IPS-18a (cell line): Measurements from ENCODE around the gene LUC7L.
"Not testable (repeated sequence)": the region's sequence is repeated elsewhere in the genome, so short reads cannot be mapped to it uniquely, and the experiment has no call there.

Experiments used
- H3K27ac ChIP-seq: one replicate; pipeline ENCODE4 v1.5.1; 2013; ENCODE audit warnings: low read length
- H3K27me3 ChIP-seq: one replicate; pipeline ENCODE4 v1.6.1; 2013; ENCODE audit warnings: mild to moderate bottlenecking, low read length; ENCODE audit not compliant: control insufficient read depth, insufficient read depth
- H3K36me3 ChIP-seq: one replicate; pipeline ENCODE4 v1.6.1; 2013; ENCODE audit warnings: low read depth, low read length; ENCODE audit not compliant: control insufficient read depth
- H3K4me1 ChIP-seq: one replicate; pipeline ENCODE4 v1.6.1; 2013; ENCODE audit warnings: low read depth, low read length; ENCODE audit not compliant: control insufficient read depth
- H3K4me3 ChIP-seq: one replicate; pipeline ENCODE4 v1.5.1; 2013; ENCODE audit warnings: low read length
- H3K9ac ChIP-seq: one replicate; pipeline ENCODE4 v1.6.1; 2013; ENCODE audit warnings: mild to moderate bottlenecking, low read length, moderate library complexity
- H3K9me3 ChIP-seq: one replicate; pipeline ENCODE4 v1.6.1; 2013; ENCODE audit warnings: low read depth, low read length; ENCODE audit not compliant: control insufficient read depth

The LUC7L gene

DNA sequence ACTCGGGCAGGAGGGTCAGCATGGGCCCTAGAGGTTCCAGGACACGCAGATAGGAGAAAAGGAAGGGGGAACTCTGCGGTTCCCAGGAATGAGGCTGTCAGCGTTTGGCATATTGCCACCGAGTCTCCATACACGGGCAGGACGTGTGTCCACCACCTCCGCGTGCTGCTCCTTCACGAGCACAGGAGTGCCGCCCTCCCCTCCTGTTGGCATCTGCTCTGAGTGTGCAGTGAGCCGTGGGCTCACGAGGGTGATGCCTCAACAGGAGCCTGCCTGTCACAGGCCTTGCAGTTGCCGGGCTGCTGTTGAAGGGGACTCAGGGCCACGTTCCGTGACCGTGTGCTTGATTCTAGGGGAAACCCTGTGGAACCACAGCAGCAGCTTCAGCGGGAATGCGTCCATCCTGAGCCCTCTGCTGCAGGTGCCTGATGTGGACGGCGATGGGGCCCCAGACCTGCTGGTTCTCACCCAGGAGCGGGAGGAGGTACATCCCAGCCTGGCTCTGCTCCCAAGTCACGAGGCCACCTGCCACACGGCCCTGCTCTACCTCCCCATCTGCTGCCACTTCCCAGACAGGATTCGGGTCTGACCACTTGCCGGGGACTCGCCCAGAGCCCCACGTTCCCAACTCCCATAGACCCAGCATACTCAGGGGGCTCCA, 31.9 kb upstream of the LUC7L start:
- Histone ChIP-seq H3K27ac (no peak overlapping the region), H3K9me3 (no peaks in the 10 kb centered on the region), H3K9ac (no peak overlapping the region), H3K36me3 (peaks cover 17% of the 10 kb centered on the region), H3K4me1 (no peaks in the 10 kb centered on the region), H3K27me3 (no peaks in the 10 kb centered on the region), H3K4me3 (no peak overlapping the region)

DNA sequence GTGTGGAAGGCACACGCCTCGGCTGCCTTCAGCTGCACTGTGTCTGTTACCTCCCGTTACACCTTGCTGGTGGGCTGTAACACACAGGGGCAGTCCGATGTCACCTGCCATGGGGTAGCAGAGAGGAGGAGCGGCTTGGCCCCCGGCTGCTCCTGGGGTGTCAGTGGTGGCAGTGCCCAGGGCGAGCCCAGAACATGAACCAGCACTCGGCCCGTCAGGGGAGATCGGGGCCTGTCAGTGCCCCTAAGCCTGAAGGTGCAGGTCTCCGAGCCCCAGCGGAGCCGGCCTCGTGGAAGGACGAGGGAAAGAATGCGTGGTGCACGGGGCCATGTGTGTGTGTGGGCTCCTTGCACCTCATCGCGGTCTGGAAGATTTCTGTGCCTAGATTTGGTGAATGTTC, 31.1 kb upstream of the LUC7L start:
- peaks cover 23% of the 10 kb centered on the region for H3K36me3 ChIP-seq
- H3K9me3 ChIP-seq: no peaks in the 10 kb centered on the region
- no peak overlapping the region for H3K27ac ChIP-seq
- no peak overlapping the region for H3K9ac ChIP-seq
- no peak overlapping the region for H3K4me3 ChIP-seq
- no peaks in the 10 kb centered on the region for H3K27me3 ChIP-seq
- H3K4me1 ChIP-seq: no peaks in the 10 kb centered on the region

DNA sequence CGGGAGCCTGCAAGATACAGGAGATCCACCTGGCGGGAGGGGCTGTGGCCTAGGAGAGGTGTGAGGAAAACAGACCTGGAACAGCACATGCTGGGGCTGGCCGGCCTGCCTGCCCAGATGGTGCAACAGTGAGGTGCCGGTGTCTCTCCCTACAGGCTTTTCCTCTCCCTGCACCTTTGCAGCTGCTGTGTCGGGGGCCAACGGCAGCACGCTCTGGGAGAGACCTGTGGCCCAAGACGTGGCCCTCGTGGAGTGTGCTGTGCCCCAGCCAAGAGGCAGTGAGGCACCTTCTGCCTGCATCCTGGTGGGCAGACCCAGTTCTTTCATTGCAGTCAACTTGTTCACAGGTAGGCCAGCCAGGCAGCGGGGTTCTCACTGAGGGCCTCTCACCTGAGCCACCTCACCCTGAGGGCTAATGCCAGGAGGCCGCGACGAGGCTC, 30.6 kb upstream of the LUC7L start:
- Histone ChIP-seq H3K27me3 (no peaks in the 10 kb centered on the region), H3K36me3 (peaks cover 27% of the 10 kb centered on the region), H3K9ac (no peak overlapping the region), H3K27ac (no peak overlapping the region), H3K9me3 (no peaks in the 10 kb centered on the region), H3K4me3 (no peak overlapping the region), H3K4me1 (no peaks in the 10 kb centered on the region)

DNA sequence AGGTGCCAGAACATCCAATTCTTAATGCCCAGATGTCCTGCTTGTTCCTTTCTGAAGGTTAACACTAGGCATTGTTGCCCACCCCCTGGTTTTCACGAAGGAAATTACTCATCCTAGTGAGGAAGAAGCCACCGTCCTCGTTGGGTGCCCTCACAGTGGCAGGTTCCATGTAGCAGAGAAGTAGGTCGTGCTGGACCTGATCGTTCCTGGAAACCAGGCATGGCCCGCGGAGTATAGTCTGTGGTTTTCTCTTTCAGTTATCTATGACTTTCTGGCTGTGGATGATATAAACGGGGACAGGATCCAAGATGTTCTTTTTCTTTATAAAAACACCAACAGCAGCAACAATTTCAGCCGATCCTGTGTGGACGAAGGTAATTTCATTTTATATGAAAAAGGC, 30.0 kb upstream of the LUC7L start:
- no peak overlapping the region for H3K4me3 ChIP-seq
- H3K9me3 ChIP-seq: no peaks in the 10 kb centered on the region
- H3K27me3 ChIP-seq: no peaks in the 10 kb centered on the region
- H3K27ac ChIP-seq: no peak overlapping the region
- no peak overlapping the region for H3K9ac ChIP-seq
- H3K36me3 ChIP-seq: peaks cover 31% of the 10 kb centered on the region
- H3K4me1 ChIP-seq: no peaks in the 10 kb centered on the region

DNA sequence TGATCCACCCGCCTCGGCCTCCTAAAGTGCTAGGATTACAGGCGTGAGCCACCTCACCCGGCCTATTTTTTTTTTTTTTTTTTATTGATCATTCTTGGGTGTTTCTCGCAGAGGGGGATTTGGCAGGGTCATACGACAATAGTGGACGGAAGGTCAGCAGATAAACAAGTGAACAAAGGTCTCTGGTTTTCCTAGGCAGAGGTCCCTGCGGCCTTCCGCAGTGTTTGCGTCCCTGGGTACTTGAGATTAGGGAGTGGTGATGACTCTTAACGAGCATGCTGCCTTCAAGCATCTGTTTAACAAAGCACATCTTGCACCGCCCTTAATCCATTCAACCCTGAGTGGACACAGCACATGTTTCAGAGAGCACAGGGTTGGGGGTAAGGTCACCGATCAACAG, 28.8 kb upstream of the LUC7L start:
- not testable (repeated sequence) for H3K27me3 ChIP-seq, H3K9ac ChIP-seq, H3K4me3 ChIP-seq, H3K9me3 ChIP-seq, H3K27ac ChIP-seq, H3K4me1 ChIP-seq
- peaks cover 30% of the 10 kb centered on the region for H3K36me3 ChIP-seq

DNA sequence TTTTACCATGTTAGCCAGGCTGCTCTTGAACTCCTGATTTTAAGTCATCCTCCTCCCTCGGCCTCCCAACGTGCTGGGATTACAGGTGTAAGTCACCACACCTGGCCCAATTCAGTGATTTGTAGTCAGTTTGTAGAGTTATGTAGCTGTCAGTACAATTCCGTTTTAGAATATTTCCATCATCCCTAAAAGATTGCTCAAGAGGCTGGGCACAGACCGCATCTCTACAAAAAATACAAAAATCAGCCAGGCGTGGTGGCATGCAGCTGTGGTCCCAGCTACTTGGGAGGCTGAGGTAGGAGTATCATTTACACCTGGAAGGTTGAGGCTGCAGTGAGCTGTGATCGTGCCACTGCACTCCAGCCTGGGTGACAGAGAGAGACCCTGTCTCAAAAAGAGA, 25.9 kb upstream of the LUC7L start:
- Histone ChIP-seq H3K9me3 (no peaks in the 10 kb centered on the region), H3K4me1 (no peaks in the 10 kb centered on the region), H3K9ac (no peak overlapping the region), H3K27me3 (no peaks in the 10 kb centered on the region), H3K27ac (no peak overlapping the region), H3K4me3 (no peak overlapping the region), H3K36me3 (peaks cover 22% of the 10 kb centered on the region)

DNA sequence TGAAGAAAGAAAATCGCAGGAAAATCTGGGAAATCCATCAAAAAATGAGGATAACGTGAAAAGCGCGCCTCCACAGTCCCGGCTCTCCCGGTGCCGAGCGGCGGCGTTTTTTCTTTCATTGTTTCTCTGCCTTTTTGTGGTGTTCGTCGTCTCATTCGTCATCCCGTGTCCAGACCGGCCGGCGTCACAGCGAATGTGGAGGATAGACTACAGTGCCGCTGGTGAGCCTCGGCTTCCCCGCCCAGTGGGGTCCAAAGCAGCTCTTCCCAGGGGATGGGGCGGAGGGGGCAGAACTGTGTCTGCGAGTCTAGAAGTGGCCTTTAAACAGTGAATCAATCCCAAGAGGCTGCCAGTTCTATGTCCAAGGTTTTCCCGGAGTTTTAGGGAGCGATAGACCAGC, 25.2 kb upstream of the LUC7L start:
- H3K27me3 ChIP-seq: no peaks in the 10 kb centered on the region
- peaks cover 22% of the 10 kb centered on the region for H3K36me3 ChIP-seq
- H3K9me3 ChIP-seq: no peaks in the 10 kb centered on the region
- no peak overlapping the region for H3K27ac ChIP-seq
- no peaks in the 10 kb centered on the region for H3K4me1 ChIP-seq
- H3K4me3 ChIP-seq: no peak overlapping the region
- H3K9ac ChIP-seq: no peak overlapping the region

DNA sequence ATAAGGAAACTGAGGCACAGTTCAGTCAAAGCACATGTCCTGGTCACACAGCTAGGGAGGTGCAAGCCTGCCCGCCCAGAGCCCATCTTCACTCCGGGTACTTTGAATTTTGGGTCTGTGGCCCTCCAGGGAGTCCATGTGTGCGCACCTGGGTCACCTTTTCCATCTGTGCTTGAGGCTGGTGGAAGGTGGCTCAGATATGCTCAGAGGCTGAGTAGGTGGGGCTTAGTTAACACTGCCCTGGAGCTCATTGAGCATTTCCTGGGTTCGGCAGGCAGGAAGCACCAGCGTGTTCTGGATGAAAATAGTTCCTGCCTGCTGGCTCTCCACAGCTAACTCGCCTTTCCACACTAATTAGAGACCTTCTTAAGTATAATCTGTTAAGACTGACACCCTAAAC, 24.6 kb upstream of the LUC7L start:
- H3K9ac ChIP-seq: no peak overlapping the region
- H3K27me3 ChIP-seq: no peaks in the 10 kb centered on the region
- no peaks in the 10 kb centered on the region for H3K4me1 ChIP-seq
- no peak overlapping the region for H3K4me3 ChIP-seq
- H3K27ac ChIP-seq: no peak overlapping the region
- no peaks in the 10 kb centered on the region for H3K9me3 ChIP-seq
- peaks cover 22% of the 10 kb centered on the region for H3K36me3 ChIP-seq

DNA sequence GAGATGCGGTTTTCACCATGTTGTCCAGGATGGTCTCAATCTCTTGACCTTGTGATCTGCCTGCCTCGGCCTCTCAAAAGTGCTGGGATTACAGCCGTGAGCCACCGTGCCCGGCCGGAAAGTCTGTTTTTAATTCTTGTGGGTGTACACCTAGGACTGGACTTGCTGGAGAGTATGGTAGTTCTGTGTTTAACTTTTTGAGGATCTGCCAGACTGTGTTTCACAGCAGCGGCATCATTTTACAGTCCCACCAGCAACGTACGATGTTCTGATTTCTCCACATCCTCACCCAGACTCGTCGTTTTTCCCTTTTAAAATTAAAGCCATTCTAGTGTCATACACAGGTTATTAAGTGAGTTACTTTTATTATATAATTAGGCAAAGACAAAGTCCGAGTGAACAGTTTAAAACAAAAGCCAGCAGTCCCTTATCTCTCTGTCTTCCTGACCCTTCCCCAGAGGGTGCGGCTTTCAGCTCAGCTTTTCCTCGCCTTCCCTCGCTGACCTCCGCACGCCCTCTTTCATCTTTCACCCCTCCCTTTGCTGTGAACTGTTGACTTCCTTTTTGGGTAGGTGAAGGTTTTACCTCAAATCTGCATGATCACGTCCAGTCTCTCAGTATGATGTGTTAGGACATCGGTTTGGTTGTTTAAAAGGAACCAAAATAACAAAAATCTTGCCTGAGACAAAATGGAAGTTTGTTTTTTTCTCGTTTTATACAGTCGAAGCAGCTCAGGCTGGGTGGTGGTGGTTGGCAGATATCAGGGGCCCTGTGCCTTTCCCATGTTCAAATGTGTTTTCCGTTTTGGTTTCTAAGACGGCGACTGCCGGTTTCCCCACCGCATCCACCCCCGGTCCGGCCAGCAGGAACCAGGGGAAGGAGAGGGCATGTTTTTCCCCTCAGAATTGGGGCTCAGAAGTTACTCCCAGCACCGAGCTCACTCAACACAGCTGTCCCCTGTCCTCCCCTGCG, 23.4 kb upstream of the LUC7L start:
- Histone ChIP-seq H3K4me3 (no peak overlapping the region), H3K27me3 (no peaks in the 10 kb centered on the region), H3K9ac (no peak overlapping the region), H3K4me1 (no peaks in the 10 kb centered on the region), H3K36me3 (peaks cover 22% of the 10 kb centered on the region), H3K27ac (no peak overlapping the region), H3K9me3 (no peaks in the 10 kb centered on the region)

DNA sequence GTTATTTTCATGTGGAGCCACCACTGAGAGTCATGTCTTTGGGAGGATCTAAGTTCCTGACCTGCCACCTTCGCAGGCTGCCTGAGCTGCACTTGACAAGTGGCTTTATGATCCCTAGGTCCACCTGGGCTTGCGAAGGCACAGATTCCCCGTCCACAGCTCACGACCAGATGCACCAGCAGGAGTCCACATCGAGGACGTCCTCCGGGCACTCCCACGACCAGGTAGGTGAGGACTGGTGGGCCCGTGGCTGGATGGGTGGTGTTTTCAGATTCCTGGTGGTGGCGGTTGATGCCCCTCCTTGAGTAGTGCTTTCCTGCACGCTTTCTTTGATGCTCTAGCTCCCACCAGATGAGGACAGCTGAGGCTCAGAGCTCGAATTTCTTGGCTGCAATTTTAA, 20.2 kb upstream of the LUC7L start:
- Histone ChIP-seq H3K27me3 (no peaks in the 10 kb centered on the region), H3K4me1 (no peaks in the 10 kb centered on the region), H3K9ac (no peak overlapping the region), H3K9me3 (no peaks in the 10 kb centered on the region), H3K4me3 (no peak overlapping the region), H3K36me3 (peaks cover 7% of the 10 kb centered on the region), H3K27ac (no peak overlapping the region)

DNA sequence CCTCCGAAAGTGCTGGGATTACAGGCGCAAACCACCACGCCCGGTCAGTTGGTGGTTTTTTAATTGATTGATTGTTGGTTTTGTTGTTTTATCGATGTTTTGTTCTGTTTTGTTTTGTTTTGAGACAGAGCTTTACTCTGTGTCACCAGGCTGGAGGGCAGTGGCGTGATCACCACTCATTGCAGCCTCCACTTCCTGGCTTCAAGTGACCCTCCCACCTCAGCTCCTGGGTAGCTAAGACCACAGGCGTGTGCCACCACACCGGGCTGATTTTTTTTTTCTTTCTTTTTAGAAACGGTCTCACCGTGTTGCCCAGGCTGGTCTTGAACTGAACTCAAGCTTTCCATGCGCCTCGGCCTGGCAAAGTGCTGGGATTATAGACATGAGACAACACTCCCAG, 17.8 kb upstream of the LUC7L start:
- H3K9me3 ChIP-seq: no peaks in the 10 kb centered on the region

DNA sequence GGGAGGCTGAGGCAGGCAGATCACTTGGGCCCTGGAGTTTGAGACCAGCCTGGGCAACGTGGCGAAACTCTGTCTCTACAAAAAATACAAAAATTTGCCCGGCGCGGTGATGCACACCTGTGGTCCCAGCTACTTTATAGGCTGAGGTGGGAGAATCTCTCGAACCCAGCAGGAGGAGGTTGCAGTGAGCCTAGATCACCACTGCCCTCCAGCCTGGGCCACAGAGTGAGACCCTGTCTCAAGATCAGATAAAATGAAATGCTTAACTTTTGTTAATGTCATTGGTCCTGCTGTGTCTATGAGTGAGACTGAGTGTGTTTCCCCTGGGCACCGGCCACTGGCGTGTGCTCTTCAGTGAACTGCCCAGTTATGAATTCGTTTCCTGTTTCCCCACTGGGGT, 15.9 kb upstream of the LUC7L start:
- H3K27me3 ChIP-seq: no peaks in the 10 kb centered on the region
- H3K36me3 ChIP-seq: no peaks in the 10 kb centered on the region
- no peaks in the 10 kb centered on the region for H3K4me1 ChIP-seq
- H3K9me3 ChIP-seq: no peaks in the 10 kb centered on the region
- H3K27ac ChIP-seq: no peak overlapping the region
- H3K9ac ChIP-seq: no peak overlapping the region
- H3K4me3 ChIP-seq: no peak overlapping the region

More for the DNA sequence above, 17.8 kb upstream of the LUC7L start:
- no peaks in the 10 kb centered on the region for H3K36me3 ChIP-seq
- H3K27me3 ChIP-seq: no peaks in the 10 kb centered on the region
- no peak overlapping the region for H3K4me3 ChIP-seq
- H3K9ac ChIP-seq: no peak overlapping the region
- H3K27ac ChIP-seq: no peak overlapping the region
- H3K4me1 ChIP-seq: no peaks in the 10 kb centered on the region
